ENCODE measurements around the gene LDHA. TPM values are rescaled to one million over a fixed set of nuclear protein-coding genes. Genes with fewer than 3 reads are reported as not detected.
"Not testable (repeated sequence)": the region's sequence is repeated elsewhere in the genome, so short reads cannot be mapped to it uniquely, and the experiment has no call there.

LDHA gene
- total RNA-seq, 1 experiment from 2014 or later, result 644 TPM

GRCh38 chr11:18395735-18396504, 1.6 kb downstream of the LDHA start:
- Mint-ChIP-seq H3K9me3 (no peaks in the 10 kb centered on the region), H3K36me3 (peaks cover 49% of the 10 kb centered on the region), H3K27me3 (ENCODE audit: low read depth) (peaks cover 9% of the 10 kb centered on the region), H3K4me3 (peak overlapping the region; percentile 98), H3K4me1 (peaks cover 25% of the 10 kb centered on the region), H3K27ac (peak overlapping the region; percentile 96)
- TF ChIP-seq NR3C1 (CRISPR knock-in tag; conservative IDR thresholded peaks at IDR 0.05; ENCODE audit: low read depth), result no peak
- TF ChIP-seq FOXP1 (CRISPR knock-in tag; IDR thresholded peaks at IDR 0.05; ENCODE audit: borderline replicate concordance), result peak; percentile 34; the same call in 1 of the 2 replicates
- TF ChIP-seq RELA (CRISPR knock-in tag; IDR thresholded peaks at IDR 0.05; ENCODE audit: borderline replicate concordance), result no peak
- peak; percentile 43; the same call in 1 of the 2 replicates for TF ChIP-seq TEAD1 (CRISPR knock-in tag; IDR thresholded peaks at IDR 0.05)
- TF ChIP-seq ETV6 (CRISPR knock-in tag; IDR thresholded peaks at IDR 0.05), result peak; percentile 71
- TF ChIP-seq, protein P1, sequence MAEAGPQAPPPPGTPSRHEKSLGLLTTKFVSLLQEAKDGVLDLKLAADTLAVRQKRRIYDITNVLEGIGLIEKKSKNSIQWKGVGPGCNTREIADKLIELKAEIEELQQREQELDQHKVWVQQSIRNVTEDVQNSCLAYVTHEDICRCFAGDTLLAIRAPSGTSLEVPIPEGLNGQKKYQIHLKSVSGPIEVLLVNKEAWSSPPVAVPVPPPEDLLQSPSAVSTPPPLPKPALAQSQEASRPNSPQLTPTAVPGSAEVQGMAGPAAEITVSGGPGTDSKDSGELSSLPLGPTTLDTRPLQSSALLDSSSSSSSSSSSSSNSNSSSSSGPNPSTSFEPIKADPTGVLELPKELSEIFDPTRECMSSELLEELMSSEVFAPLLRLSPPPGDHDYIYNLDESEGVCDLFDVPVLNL (CRISPR knock-in tag; IDR thresholded peaks at IDR 0.05; ENCODE audit: borderline replicate concordance, low read depth), result no peak
- TF ChIP-seq MAX (CRISPR knock-in tag; IDR thresholded peaks at IDR 0.05), result peak; percentile 70
- TF ChIP-seq E2F5 (CRISPR knock-in tag; IDR thresholded peaks at IDR 0.05), result peak; percentile 35; the same call in 1 of the 2 replicates
- no peak for TF ChIP-seq ATF3 (CRISPR knock-in tag; conservative IDR thresholded peaks at IDR 0.05)
- 0 out of 2 replicates have a peak, but pooled peaks have one; percentile 31 for TF ChIP-seq FOXK1 (CRISPR knock-in tag; IDR thresholded peaks at IDR 0.05)
- peak; percentile 82 for TF ChIP-seq SP1 (CRISPR knock-in tag; conservative IDR thresholded peaks at IDR 0.05)
- TF ChIP-seq SMAD3 (CRISPR knock-in tag; IDR thresholded peaks at IDR 0.05; ENCODE audit: borderline replicate concordance), result 0 out of 2 replicates have a peak, but pooled peaks have one; percentile 10
- TF ChIP-seq MYBL2 (CRISPR knock-in tag; IDR thresholded peaks at IDR 0.05), result peak; percentile 87
- peak; percentile 56; the same call in 1 of the 2 replicates for TF ChIP-seq GABPB1 (CRISPR knock-in tag; IDR thresholded peaks at IDR 0.05)
- no peak for TF ChIP-seq NFYB (CRISPR knock-in tag; conservative IDR thresholded peaks at IDR 0.05; ENCODE audit: low read depth)
- ATAC-seq (peak; percentile 86), DNase-seq (ENCODE audit: low spot score) (peak; percentile 97)
- ChIA-PET POLR2A (interaction anchor here (0.6 to 2.2 kb wide), 7 partner anchors 12 to 255 kb away, joined by 3 to 14 read pairs (median 4); partner anchors contain the start of genes LDHC and TSG101), CTCF (interaction anchor here (1.0 to 2.9 kb wide), 8 partner anchors 14 to 405 kb away, joined by 3 to 22 read pairs (median 4); no protein-coding TSS in a partner anchor)

GRCh38 chr11:18397921-18398320, 3.6 kb downstream of the LDHA start:
- no peak for TF ChIP-seq ZNF138 (CRISPR knock-in tag; conservative IDR thresholded peaks at IDR 0.05)
- CTCF ChIA-PET, result no interaction called here
- peak overlapping the region; percentile 30; the same call in 1 of the 2 replicates for H3K4me3 Mint-ChIP-seq

GRCh38 chr11:18401077-18401476, 6.7 kb downstream of the LDHA start:
- not testable (repeated sequence) for H3K27me3 Mint-ChIP-seq (ENCODE audit: low read depth); H3K9me3 Mint-ChIP-seq; DNase-seq (ENCODE audit: low spot score); H3K4me3 Mint-ChIP-seq; ATAC-seq; H3K27ac Mint-ChIP-seq
- TF ChIP-seq HMGA2 (CRISPR knock-in tag; IDR thresholded peaks at IDR 0.05), result peak; percentile 85; the same call in 1 of the 2 replicates
- peaks cover 16% of the 10 kb centered on the region for H3K4me1 Mint-ChIP-seq
- CTCF ChIA-PET, result interaction anchor here (0.6 kb wide), 1 partner anchor 18 kb away, joined by 3 read pairs; no protein-coding TSS in a partner anchor
- POLR2A ChIA-PET, result interaction anchor here (0.7 kb wide), 1 partner anchor 321 kb away, joined by 7 read pairs; no protein-coding TSS in a partner anchor
- peaks cover 79% of the 10 kb centered on the region for H3K36me3 Mint-ChIP-seq

More at GRCh38 chr11:18397921-18398320, 3.6 kb downstream of the LDHA start:
- POLR2A ChIA-PET, result no interaction called here
- Mint-ChIP-seq H3K27ac (peak overlapping the region; percentile 70), H3K9me3 (no peaks in the 10 kb centered on the region), H3K36me3 (peaks cover 63% of the 10 kb centered on the region), H3K27me3 (ENCODE audit: low read depth) (peaks cover 6% of the 10 kb centered on the region), H3K4me1 (peaks cover 23% of the 10 kb centered on the region)
- ATAC-seq (no peak), DNase-seq (ENCODE audit: low spot score) (no peak)

All from WTC11 (cell line).